HG03460 (cell line): ENCODE results near the gene ADAMTS12.
A peak's percentile ranks its signal among the peaks of the same experiment; 100 is the strongest.

Experiments used
- ATAC-seq: cut with Tn5 transposase; IDR thresholded peaks from one replicate; pipeline ENCODE4 v1.9.1; 2021; ENCODE audit not compliant: unreplicated experiment

The ADAMTS12 gene

DNA sequence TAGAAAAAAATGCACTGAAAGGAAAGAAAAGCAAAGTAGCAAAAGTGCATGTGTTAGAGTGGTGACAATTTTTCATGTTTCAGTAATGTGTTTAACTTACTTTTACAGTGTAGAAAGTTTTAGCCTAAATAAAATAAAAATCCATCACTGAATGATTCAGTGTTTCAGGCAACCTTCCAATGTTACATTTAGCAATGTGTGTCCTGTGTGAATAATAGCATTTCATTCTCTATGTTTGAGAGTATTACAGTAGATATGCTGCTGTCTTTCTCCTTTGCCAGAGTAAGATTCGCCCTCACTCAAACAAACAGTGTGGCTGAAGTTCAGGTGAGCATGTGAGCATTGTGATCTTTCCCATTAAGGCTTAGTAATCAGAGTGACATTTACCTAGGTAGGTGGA is 279.9 kb downstream of the ADAMTS12 start:
- no peak for ATAC-seq

DNA sequence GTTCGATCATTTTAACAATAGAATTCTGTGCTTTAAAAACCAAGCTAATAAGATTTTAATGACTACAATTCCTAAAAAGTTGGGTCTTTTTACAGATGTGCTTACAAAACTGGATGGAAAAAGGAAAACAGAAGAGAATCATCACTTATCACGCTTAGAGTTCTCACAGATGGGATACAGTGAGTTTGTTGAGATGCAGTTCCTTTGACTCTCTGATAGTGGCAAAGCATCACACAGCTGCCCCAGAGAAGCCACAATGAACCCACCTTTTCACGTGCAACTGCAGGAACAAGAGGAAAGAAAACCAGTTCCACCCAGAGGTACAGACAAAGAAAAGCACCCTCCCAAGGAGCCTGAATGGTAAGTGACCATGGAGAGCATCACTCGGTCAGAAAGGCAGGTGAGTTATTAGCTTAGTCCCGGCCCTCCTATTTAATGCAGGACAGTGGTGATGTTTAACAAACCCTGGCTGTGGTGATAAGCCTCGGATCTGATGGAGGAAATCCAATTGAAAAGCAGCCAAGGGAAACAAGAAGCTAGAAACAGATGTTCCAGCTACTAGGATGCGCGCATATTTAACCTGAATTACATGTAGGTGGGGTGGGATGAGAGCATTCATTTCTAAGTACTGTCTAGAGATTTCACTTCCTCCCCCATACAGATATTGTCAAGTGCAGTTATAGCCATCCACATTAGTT is 283.3 kb downstream of the ADAMTS12 start:
- no peak for ATAC-seq

GRCh38 chr5:33604503-33604902 is 287.3 kb downstream of the ADAMTS12 start:
- no peak for ATAC-seq

DNA sequence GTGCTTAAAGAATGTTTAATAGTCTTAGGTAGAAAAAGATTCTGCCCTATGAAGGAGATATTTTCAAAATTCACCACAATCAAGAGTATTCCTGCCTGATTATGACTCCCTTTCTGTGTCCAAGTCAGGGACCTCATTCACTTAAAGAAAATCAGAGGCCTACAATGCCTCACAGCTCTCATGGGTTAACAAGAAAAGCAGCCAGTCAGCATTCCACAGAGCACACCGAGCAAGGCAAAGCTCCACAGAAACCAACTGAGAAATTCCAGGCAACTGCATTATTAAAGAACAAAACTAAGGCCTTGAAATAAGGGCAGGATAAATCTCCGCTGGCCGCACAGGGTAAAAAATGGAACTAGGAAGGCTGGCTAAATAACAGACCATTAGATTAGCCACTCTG is 289.9 kb downstream of the ADAMTS12 start:
- no peak for ATAC-seq

DNA sequence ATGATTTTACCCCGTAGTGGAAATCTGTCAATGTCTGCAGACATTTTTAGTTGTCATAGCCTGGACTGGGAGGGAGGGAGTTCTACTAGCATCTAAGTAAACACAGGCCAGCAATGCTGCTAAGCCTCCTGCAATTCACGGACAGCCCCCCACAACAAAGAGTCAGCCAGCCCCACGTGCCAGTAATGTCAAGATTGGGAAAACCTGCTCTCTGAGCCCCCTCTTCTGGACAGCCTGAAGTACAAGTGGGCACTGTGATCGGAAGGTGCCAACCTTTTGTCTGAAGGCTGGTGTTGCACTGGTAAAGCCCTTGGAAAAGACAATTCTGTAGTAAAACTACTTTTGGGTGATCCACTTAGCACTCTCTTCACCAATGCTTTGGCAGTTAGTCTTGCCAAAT is 296.5 kb downstream of the ADAMTS12 start:
- ATAC-seq, result no peak

- ATAC-seq, result no peak
These were observed 297.8 kb downstream of the ADAMTS12 start for GRCh38 chr5:33594006-33594405.

DNA sequence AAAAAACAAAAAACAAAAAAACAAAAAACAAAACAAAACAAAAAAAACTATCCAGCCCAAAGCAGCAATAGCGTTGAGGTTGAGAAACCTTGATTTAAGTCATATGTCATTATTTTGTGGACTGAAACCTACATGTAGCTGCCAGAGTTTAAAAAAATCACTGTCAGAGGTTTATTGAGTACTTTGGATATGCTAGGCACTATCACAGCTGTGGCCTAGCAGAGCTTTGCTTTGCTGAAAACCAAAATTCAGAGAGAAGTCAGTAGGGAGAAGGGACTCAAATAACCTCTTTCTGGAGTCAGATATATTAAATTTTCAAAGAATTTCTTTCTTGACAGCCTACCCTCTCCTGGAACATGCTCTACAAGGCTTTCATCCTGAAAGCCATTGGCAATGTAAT is 299.5 kb downstream of the ADAMTS12 start:
- ATAC-seq, result no peak

DNA sequence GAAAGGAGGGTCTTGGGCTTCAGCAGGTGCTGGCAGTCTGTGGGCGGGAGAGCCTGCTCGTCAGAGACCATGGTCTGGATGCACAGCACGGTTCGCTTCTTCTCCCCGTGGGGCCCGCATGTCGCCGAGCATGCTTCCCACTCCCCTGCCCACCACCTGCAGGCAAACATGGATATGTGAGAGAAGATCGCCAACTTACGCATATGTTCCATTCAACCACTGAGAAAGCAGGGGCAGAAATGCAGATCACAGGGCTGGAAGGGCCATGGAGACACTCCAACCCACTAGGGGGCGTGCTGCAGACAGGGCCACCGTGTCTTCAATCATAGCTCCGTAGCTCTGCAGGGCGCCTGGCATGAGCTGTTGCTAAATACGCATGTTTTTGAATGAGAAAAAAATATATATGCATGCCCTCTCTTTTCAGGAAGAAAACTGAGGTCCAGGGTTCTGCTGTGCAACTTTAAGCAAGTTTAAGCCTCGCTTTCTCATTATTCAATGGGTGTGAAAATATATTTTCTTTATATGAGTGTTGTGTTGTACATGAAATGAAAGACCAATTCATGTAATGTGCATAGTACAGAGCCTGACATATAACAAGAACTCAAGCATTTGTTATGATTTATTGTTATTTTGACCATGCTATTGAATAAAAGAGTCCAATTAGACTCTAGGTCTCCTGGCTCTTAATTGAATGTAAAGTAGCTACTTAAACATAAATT is 303.0 kb downstream of the ADAMTS12 start:
- ATAC-seq, result peak; percentile 75

- ATAC-seq, result no peak
These were observed 308.5 kb downstream of the ADAMTS12 start for GRCh38 chr5:33583332-33583731.

GRCh38 chr5:33582417-33582816 is 309.4 kb downstream of the ADAMTS12 start:
- no peak for ATAC-seq

GRCh38 chr5:33579789-33580188 is 312.0 kb downstream of the ADAMTS12 start:
- ATAC-seq, result no peak

- no peak for ATAC-seq
These were observed 312.6 kb downstream of the ADAMTS12 start for GRCh38 chr5:33579152-33579551.

- ATAC-seq, result no peak
These were observed 314.8 kb downstream of the ADAMTS12 start for GRCh38 chr5:33576726-33577590.

GRCh38 chr5:33565324-33565723 is 326.5 kb downstream of the ADAMTS12 start:
- ATAC-seq, result no peak

DNA sequence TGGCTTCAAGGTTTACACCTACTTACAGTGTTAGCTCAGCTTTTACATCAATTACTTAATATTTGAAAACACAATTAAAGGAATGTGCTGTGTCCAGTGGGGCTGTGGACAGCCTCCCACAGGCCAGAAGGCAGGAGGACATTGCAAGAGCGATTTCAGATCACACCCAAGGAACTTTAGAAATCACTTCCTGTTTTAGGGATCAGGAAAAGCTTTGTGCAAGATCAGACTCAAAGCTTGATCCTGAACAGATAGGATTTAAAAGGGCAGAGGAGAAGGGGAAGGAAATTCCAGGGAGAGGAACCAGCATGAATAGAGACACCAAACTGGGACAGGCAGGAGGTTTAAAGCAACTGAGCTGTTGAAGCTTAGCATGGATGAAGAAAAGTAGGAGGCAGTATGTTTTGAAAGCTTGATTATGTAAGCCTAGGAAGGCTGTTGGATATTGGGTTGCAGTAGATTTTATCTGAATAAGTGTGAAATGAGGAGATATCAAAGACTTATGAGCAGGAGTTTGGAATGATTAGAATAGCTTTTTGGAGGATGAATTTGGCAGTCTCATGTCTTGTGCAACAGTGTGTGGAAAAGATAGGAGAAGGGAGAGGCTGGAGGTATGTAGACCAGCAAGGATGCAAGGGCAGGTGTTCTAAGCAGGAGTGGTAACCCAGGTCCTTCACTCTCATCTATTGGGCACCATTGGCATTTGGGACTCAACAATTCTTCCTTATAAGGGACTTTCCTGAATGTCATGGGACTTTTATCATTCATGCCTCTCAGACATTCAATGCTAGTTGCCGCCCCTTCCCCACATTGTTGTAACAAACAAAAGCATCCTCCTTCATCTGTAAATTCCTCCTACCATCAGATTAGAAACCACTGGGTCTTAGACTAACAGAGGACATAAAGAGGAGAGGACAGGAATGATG is 327.5 kb downstream of the ADAMTS12 start:
- no peak for ATAC-seq

- ATAC-seq, result no peak
These were observed 328.3 kb downstream of the ADAMTS12 start for GRCh38 chr5:33563530-33563929.

GRCh38 chr5:33558489-33558888 is 333.3 kb downstream of the ADAMTS12 start:
- no peak for ATAC-seq

DNA sequence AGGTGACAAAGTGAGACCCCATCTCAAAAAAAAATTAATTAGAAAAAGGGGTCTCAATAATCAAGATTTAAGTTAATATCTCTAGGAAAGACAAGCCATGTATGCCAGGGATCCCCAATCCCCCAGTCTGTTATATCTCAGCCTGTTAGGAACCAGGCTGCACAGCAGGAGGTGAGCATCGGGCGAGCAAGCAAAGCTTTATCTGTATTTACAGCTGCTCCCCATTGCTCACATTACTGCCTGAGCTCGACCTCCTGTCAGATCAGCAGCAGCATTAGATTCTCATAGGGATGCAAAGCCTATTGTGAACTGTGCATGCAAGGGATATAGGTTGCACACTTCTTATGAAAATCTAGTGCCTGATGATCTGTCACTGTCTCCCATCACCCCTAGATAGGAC is 334.2 kb downstream of the ADAMTS12 start:
- no peak for ATAC-seq

DNA sequence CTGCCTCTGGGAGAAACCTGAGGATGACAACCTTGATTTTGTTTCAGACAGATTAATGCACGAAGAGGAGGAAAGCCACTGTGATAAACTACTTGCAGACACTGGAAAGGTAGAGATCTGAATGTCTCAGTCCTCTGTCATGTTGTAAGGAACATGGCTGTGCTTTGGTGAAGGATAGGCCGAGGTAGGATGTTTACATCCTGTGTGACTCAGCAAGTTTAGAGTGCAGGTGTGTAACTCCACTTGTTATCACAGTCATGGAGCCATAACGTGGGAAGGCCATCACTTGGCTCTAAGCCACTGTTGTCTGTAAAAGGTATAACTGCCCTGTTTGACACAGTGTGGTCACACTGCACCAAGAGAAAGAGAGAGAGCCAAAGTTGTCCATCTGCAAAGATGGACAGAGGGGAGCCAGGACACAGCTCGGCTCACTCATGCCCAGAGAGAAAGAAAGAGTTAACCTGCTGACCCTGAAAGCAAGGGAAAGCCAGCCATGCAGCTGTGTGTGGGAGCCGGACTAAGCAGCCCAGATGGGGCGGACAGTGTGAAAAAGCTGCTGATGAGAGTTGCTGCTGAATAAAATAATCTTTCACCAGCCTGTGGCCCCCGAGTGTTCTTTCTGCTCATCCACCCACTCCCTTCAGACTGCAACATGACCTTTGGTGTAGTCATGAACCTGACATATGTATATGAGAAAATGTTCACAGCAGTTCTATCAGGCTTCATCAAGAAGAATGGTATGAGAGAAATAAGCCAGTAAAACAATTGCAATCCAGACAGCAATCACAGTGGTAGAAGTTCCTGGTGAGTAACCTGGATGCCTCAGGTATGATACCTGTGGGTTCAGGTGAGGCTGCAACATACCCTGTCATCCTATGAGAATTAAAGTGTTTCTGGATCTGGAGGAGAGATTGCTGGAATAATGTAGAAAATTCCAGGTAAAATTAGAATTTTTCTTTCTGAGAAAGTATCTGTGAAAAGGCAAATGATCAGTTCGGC is 335.2 kb downstream of the ADAMTS12 start:
- ATAC-seq, result no peak
